ENCODE measurements around the gene RASSF7. TPM values are rescaled to one million over a fixed set of nuclear protein-coding genes. Genes with fewer than 3 reads are reported as not detected.

The RASSF7 gene
- total RNA-seq, 2 donors from 2014 or later, result 22.7 to 37.7 TPM

- no peak overlapping the region for H3K27ac Mint-ChIP-seq
These were observed 22.2 kb upstream of the RASSF7 start for GRCh38 chr11:538431-539051.

GRCh38 chr11:539971-540481 lies 20.7 kb upstream of the RASSF7 start:
- H3K4me3 Mint-ChIP-seq, result no peak overlapping the region
- H3K9me3 Mint-ChIP-seq, result no peaks in the 10 kb centered on the region
- no peaks in the 10 kb centered on the region for H3K27me3 Mint-ChIP-seq
- no peak overlapping the region for H3K27ac Mint-ChIP-seq
- no peaks in the 10 kb centered on the region for H3K4me1 Mint-ChIP-seq
- no peaks in the 10 kb centered on the region for H3K36me3 Mint-ChIP-seq (ENCODE audit: low read depth)
- ATAC-seq (replicated peaks), result no peak

More at GRCh38 chr11:538431-539051, 22.2 kb upstream of the RASSF7 start:
- ATAC-seq (replicated peaks), result no peak
- H3K4me1 Mint-ChIP-seq, result no peaks in the 10 kb centered on the region
- H3K27me3 Mint-ChIP-seq, result no peaks in the 10 kb centered on the region
- H3K4me3 Mint-ChIP-seq, result peak overlapping the region; percentile 85
- no peaks in the 10 kb centered on the region for H3K9me3 Mint-ChIP-seq
- peaks cover 5% of the 10 kb centered on the region for H3K36me3 Mint-ChIP-seq (ENCODE audit: low read depth)

- ATAC-seq (replicated peaks), result no peak
- Mint-ChIP-seq H3K9me3 (no peaks in the 10 kb centered on the region), H3K36me3 (ENCODE audit: low read depth) (no peaks in the 10 kb centered on the region), H3K4me1 (no peaks in the 10 kb centered on the region), H3K27me3 (no peaks in the 10 kb centered on the region), H3K4me3 (no peak overlapping the region), H3K27ac (no peak overlapping the region)
These were observed 20.0 kb upstream of the RASSF7 start for GRCh38 chr11:540583-541432.

- no peak for ATAC-seq (replicated peaks)
- no peak overlapping the region for H3K4me3 Mint-ChIP-seq
- H3K9me3 Mint-ChIP-seq, result no peaks in the 10 kb centered on the region
- no peaks in the 10 kb centered on the region for H3K4me1 Mint-ChIP-seq
- no peak overlapping the region for H3K27ac Mint-ChIP-seq
- no peaks in the 10 kb centered on the region for H3K27me3 Mint-ChIP-seq
- no peaks in the 10 kb centered on the region for H3K36me3 Mint-ChIP-seq (ENCODE audit: low read depth)
These were observed 19.3 kb upstream of the RASSF7 start for GRCh38 chr11:541433-541885.

- H3K4me3 Mint-ChIP-seq, result no peak overlapping the region
- no peaks in the 10 kb centered on the region for H3K9me3 Mint-ChIP-seq
- no peak overlapping the region for H3K27ac Mint-ChIP-seq
- H3K4me1 Mint-ChIP-seq, result no peaks in the 10 kb centered on the region
- H3K36me3 Mint-ChIP-seq (ENCODE audit: low read depth), result no peaks in the 10 kb centered on the region
- H3K27me3 Mint-ChIP-seq, result no peaks in the 10 kb centered on the region
- ATAC-seq (replicated peaks), result no peak
These were observed 16.0 kb upstream of the RASSF7 start for GRCh38 chr11:544817-545166.

GRCh38 chr11:545171-545570 lies 15.6 kb upstream of the RASSF7 start:
- Mint-ChIP-seq H3K27ac (no peak overlapping the region), H3K4me1 (no peaks in the 10 kb centered on the region), H3K27me3 (no peaks in the 10 kb centered on the region), H3K4me3 (no peak overlapping the region), H3K9me3 (no peaks in the 10 kb centered on the region), H3K36me3 (ENCODE audit: low read depth) (no peaks in the 10 kb centered on the region)
- no peak for ATAC-seq (replicated peaks)

GRCh38 chr11:548700-549603 lies 11.8 kb upstream of the RASSF7 start:
- Mint-ChIP-seq H3K9me3 (no peaks in the 10 kb centered on the region), H3K36me3 (ENCODE audit: low read depth) (no peaks in the 10 kb centered on the region), H3K4me1 (no peaks in the 10 kb centered on the region), H3K27ac (no peak overlapping the region), H3K4me3 (no peak overlapping the region), H3K27me3 (no peaks in the 10 kb centered on the region)
- no peak for ATAC-seq (replicated peaks)

GRCh38 chr11:550021-550745 lies 10.6 kb upstream of the RASSF7 start:
- Mint-ChIP-seq H3K36me3 (ENCODE audit: low read depth) (no peaks in the 10 kb centered on the region), H3K27me3 (no peaks in the 10 kb centered on the region), H3K27ac (no peak overlapping the region), H3K4me1 (no peaks in the 10 kb centered on the region), H3K4me3 (no peak overlapping the region), H3K9me3 (no peaks in the 10 kb centered on the region)
- no peak for ATAC-seq (replicated peaks)

- Mint-ChIP-seq H3K4me3 (no peak overlapping the region), H3K4me1 (no peaks in the 10 kb centered on the region), H3K36me3 (ENCODE audit: low read depth) (no peaks in the 10 kb centered on the region), H3K27me3 (no peaks in the 10 kb centered on the region), H3K9me3 (no peaks in the 10 kb centered on the region), H3K27ac (no peak overlapping the region)
- ATAC-seq (replicated peaks), result no peak
These were observed 10.1 kb upstream of the RASSF7 start for GRCh38 chr11:550746-551085.

- no peaks in the 10 kb centered on the region for H3K36me3 Mint-ChIP-seq (ENCODE audit: low read depth)
- ATAC-seq (replicated peaks), result no peak
- no peak overlapping the region for H3K27ac Mint-ChIP-seq
- no peak overlapping the region for H3K4me3 Mint-ChIP-seq
- no peaks in the 10 kb centered on the region for H3K4me1 Mint-ChIP-seq
- H3K9me3 Mint-ChIP-seq, result no peaks in the 10 kb centered on the region
- no peaks in the 10 kb centered on the region for H3K27me3 Mint-ChIP-seq
These were observed 9.6 kb upstream of the RASSF7 start for GRCh38 chr11:551131-551530.

GRCh38 chr11:551596-551995 lies 9.2 kb upstream of the RASSF7 start:
- no peak overlapping the region for H3K27ac Mint-ChIP-seq
- H3K9me3 Mint-ChIP-seq, result no peaks in the 10 kb centered on the region
- no peak for ATAC-seq (replicated peaks)
- no peaks in the 10 kb centered on the region for H3K4me1 Mint-ChIP-seq
- H3K27me3 Mint-ChIP-seq, result no peaks in the 10 kb centered on the region
- no peaks in the 10 kb centered on the region for H3K36me3 Mint-ChIP-seq (ENCODE audit: low read depth)
- no peak overlapping the region for H3K4me3 Mint-ChIP-seq

- Mint-ChIP-seq H3K36me3 (ENCODE audit: low read depth) (no peaks in the 10 kb centered on the region), H3K27me3 (no peaks in the 10 kb centered on the region), H3K4me1 (no peaks in the 10 kb centered on the region), H3K4me3 (no peak overlapping the region), H3K9me3 (no peaks in the 10 kb centered on the region), H3K27ac (no peak overlapping the region)
- ATAC-seq (replicated peaks), result no peak
These were observed 7.4 kb upstream of the RASSF7 start for GRCh38 chr11:553083-553987.

- Mint-ChIP-seq H3K4me1 (no peaks in the 10 kb centered on the region), H3K36me3 (ENCODE audit: low read depth) (no peaks in the 10 kb centered on the region), H3K9me3 (no peaks in the 10 kb centered on the region), H3K27ac (no peak overlapping the region), H3K27me3 (no peaks in the 10 kb centered on the region), H3K4me3 (no peak overlapping the region)
- no peak for ATAC-seq (replicated peaks)
These were observed 6.8 kb upstream of the RASSF7 start for GRCh38 chr11:553988-554340.

Data from activated T-helper 17 cell treated with anti-CD3 and anti-CD28 coated beads, Interleukin-2, amount 50 U/mL, for 72 hours (primary cell).